ENCODE data around the gene GABBR1.

DNA sequence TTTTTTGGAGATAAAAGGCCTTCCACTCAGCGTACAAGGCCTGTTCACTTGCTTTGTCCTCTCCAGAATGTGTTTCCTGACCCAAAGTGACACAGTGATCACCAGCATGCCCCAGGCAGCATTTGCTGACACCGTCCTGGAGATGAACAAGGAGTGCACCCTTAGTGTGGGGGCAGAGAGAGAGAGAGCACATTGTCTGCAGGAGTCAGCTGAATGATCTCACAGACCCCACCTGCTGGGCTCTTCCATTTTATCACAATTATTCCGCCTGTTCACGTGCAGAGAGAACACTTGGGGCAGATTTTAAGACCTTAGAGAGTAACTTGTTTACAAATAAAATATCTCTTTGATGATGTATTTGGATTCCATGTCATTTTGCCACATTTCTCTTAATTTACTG lies 122.8 kb downstream of the GABBR1 start:
- TF ChIP-seq ZBTB7A (tag by site-specific recombination; IDR thresholded peaks at IDR 0.05; ENCODE audit: low read depth): no peak
- TF ChIP-seq, protein P1, sequence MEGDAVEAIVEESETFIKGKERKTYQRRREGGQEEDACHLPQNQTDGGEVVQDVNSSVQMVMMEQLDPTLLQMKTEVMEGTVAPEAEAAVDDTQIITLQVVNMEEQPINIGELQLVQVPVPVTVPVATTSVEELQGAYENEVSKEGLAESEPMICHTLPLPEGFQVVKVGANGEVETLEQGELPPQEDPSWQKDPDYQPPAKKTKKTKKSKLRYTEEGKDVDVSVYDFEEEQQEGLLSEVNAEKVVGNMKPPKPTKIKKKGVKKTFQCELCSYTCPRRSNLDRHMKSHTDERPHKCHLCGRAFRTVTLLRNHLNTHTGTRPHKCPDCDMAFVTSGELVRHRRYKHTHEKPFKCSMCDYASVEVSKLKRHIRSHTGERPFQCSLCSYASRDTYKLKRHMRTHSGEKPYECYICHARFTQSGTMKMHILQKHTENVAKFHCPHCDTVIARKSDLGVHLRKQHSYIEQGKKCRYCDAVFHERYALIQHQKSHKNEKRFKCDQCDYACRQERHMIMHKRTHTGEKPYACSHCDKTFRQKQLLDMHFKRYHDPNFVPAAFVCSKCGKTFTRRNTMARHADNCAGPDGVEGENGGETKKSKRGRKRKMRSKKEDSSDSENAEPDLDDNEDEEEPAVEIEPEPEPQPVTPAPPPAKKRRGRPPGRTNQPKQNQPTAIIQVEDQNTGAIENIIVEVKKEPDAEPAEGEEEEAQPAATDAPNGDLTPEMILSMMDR (tag by site-specific recombination; IDR thresholded peaks at IDR 0.05): peak; percentile 52
- TF ChIP-seq, protein P2, sequence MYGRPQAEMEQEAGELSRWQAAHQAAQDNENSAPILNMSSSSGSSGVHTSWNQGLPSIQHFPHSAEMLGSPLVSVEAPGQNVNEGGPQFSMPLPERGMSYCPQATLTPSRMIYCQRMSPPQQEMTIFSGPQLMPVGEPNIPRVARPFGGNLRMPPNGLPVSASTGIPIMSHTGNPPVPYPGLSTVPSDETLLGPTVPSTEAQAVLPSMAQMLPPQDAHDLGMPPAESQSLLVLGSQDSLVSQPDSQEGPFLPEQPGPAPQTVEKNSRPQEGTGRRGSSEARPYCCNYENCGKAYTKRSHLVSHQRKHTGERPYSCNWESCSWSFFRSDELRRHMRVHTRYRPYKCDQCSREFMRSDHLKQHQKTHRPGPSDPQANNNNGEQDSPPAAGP (tag by site-specific recombination; IDR thresholded peaks at IDR 0.05): no peak
- TF ChIP-seq ZNF670 (tag by site-specific recombination; IDR thresholded peaks at IDR 0.05; ENCODE audit: low read depth): no peak

Measured in HEK293 (cell line).